B cell (primary cell): ENCODE measurements around the gene FYN.

Source experiments
- CTCF ChIP-seq: fragments of 200-600 bp; IDR thresholded peaks from one replicate; pipeline ENCODE4 v1.8.0; 2022; ENCODE audit warnings: antibody characterized with exemption, mild to moderate bottlenecking
- EZH2 ChIP-seq: IDR thresholded peaks from 2 replicates; pipeline ENCODE4 v1.6.1; 2012; ENCODE audit warnings: borderline replicate concordance, low read depth, mild to moderate bottlenecking, moderate library complexity, low read length; ENCODE audit not compliant: insufficient read depth, poor library complexity, severe bottlenecking

GRCh38 chr6:111871725-111872400 is 1.4 kb downstream of the FYN start:
- TF ChIP-seq CTCF (no peak), EZH2 (no peak)
